K562 (cell line): Measurements from ENCODE around the gene ZYG11A. TPM values are rescaled to one million over a fixed set of nuclear protein-coding genes. Genes with fewer than 3 reads are reported as not detected.

Experiments used
- AFF4 ChIP-seq: sonication (generic); formaldehyde crosslinking; IDR thresholded peaks from 2 replicates; pipeline ENCODE4 v1.8.0; 2023; ENCODE audit warnings: mild to moderate bottlenecking, missing genetic modification reagents
- CBFB ChIP-seq: sonication (generic); formaldehyde crosslinking; IDR thresholded peaks from 2 replicates; pipeline ENCODE4 v1.4.0; 2020; ENCODE audit warnings: mild to moderate bottlenecking, missing genetic modification reagents
- CREBBP ChIP-seq: IDR thresholded peaks from one replicate; pipeline ENCODE4 v1.6.1; 2012; ENCODE audit warnings: low read depth, mild to moderate bottlenecking, control low read depth, inconsistent platforms, low read length
- EZH2 ChIP-seq: IDR thresholded peaks from 2 replicates; pipeline ENCODE4 v1.6.1; 2012; ENCODE audit warnings: low read depth, mild to moderate bottlenecking, inconsistent platforms, low read length, borderline replicate concordance
- HMGN3 ChIP-seq: IDR thresholded peaks from 2 replicates; pipeline ENCODE4 v1.6.1; 2011; ENCODE audit warnings: borderline replicate concordance, low read depth, mild to moderate bottlenecking, mixed read lengths, low read length; ENCODE audit not compliant: insufficient read length; ENCODE audit errors: extremely low read depth
- JUNB ChIP-seq: fragments of 450-650 bp; formaldehyde crosslinking; conservative IDR thresholded peaks from 2 replicates; pipeline ENCODE4 v1.4.0; 2020; ENCODE audit warnings: mild to moderate bottlenecking
- JUND ChIP-seq, 2 experiments: IDR thresholded peaks; 2 replicates in 1 of 2; 3 replicates in 1 of 2; pipeline ENCODE4 v1.6.1; 2011; ENCODE audit warnings: borderline replicate concordance in 2 of 2, low read depth in 2 of 2, low read length in 2 of 2, improper control_type of control experiment in 1 of 2, missing biosample characterization in 1 of 2, missing genetic modification characterization in 1 of 2, missing genetic modification reagents in 1 of 2
- NRF1 ChIP-seq, 2 experiments: fragments of 450-650 bp; IDR thresholded peaks in 1 of 2; conservative IDR thresholded peaks in 1 of 2; 2 replicates each; pipeline ENCODE4 v1.6.1; 2014; ENCODE audit warnings: mild to moderate bottlenecking in 2 of 2
- PTRF ChIP-seq: fragments of 450-650 bp; IDR thresholded peaks from 2 replicates; pipeline ENCODE4 v1.6.1; 2016; ENCODE audit warnings: mild to moderate bottlenecking, missing genetic modification characterization, missing compliant biosample characterization
- TGIF2 ChIP-seq: sonication (generic); formaldehyde crosslinking; IDR thresholded peaks from 2 replicates; pipeline ENCODE4 v1.8.1; 2022; ENCODE audit warnings: mild to moderate bottlenecking, missing genetic modification reagents, moderate library complexity
- ZFX ChIP-seq: sonication (generic); formaldehyde crosslinking; IDR thresholded peaks from 2 replicates; pipeline ENCODE4 v1.8.0; 2022; ENCODE audit warnings: mild to moderate bottlenecking, missing genetic modification reagents, moderate library complexity
- ZNF174 ChIP-seq: fragments of 250-450 bp; sonication (Bioruptor Pico); IDR thresholded peaks from 2 replicates; pipeline ENCODE4 v1.4.0; 2020; ENCODE audit warnings: mild to moderate bottlenecking
- ZNF639 ChIP-seq, 2 experiments: fragments of 200-800 bp in 1 of 2; sonication (Bioruptor generic) in 1 of 2; sonication (generic) in 1 of 2; formaldehyde crosslinking in 1 of 2; IDR thresholded peaks in 1 of 2; conservative IDR thresholded peaks in 1 of 2; 2 replicates each; pipeline versions ENCODE4 v1.5.0 to v1.6.1; 2016 to 2020; ENCODE audit warnings: missing compliant biosample characterization in 1 of 2, missing genetic modification characterization in 1 of 2, missing genetic modification reagents in 1 of 2
- polyA plus RNA-seq, 8 experiments: library from polyadenylated mRNA; depleted of rRNA in 4 of 8; stranded (reverse) in 5 of 8; unstranded in 3 of 8; fragments of >200 nt; fragmentation: Nextera tagmentation in 2 of 8; fragmentation: Illumina TruSeq in 1 of 8; extraction: Ambion mirVana in 2 of 8; extraction: Trizol in 1 of 8; gene quantifications; 2 replicates each; pipeline versions ENCODE4 v1.2.1 to v1.2.3, GENCODE V29; 2011 to 2014; ENCODE audit warnings: inconsistent platforms in 1 of 8, missing spikeins in 1 of 8
- total RNA-seq, 7 experiments: library from RNA; depleted of rRNA in 6 of 7; stranded (reverse); fragments of >200 nt in 6 of 7; fragmentation: Illumina TruSeq in 2 of 7; extraction: Trizol in 2 of 7; gene quantifications; 2 replicates each; pipeline versions ENCODE4 v1.2.1 to v1.2.3, GENCODE V29; 2011 to 2021; ENCODE audit warnings: low replicate concordance in 1 of 7
- TF ChIP-seq, protein P1 (sequence below): sonication (generic); formaldehyde crosslinking; IDR thresholded peaks from 2 replicates; pipeline ENCODE4 v1.8.0; 2022; ENCODE audit warnings: missing genetic modification reagents, mild to moderate bottlenecking, borderline replicate concordance
- TF ChIP-seq, protein P2 (sequence below): sonication (generic); formaldehyde crosslinking; IDR thresholded peaks from 2 replicates; pipeline ENCODE4 v1.8.1; 2023; ENCODE audit warnings: mild to moderate bottlenecking, missing genetic modification reagents

ZYG11A gene
- total and polyA plus RNA-seq, 9 of the 15 experiments (the other 6 are each of a cell fraction or from before 2014, with no cell fraction given), result 4.5 to 21.9 (median 14.0) TPM

GRCh38 chr1:52842643-52843310, at the start of gene ZYG11A (continued):
- TF ChIP-seq AFF4 (CRISPR knock-in tag) (peak; percentile 94), ZNF639 (CRISPR knock-in tag; conservative IDR thresholded peaks at IDR 0.05 in 1 of 2, IDR thresholded peaks at IDR 0.05 in 1 of 2) (peak in 1 of 2 experiments; percentile 73; a peak in 2 of 4 replicates), PTRF (no peak), HMGN3 (peak; percentile 88), EZH2 (no peak), CBFB (CRISPR knock-in tag) (peak; percentile 27; the same call in 1 of the 2 replicates), NRF1 (conservative IDR thresholded peaks at IDR 0.05 in 1 of 2, IDR thresholded peaks at IDR 0.05 in 1 of 2) (peak; percentile 84 to 87), ZNF174 (no peak), JUND (IDR thresholded peaks at IDR 0.05; ENCODE audit: borderline replicate concordance, low read depth, low read length) (peak; percentile 50; the same call in 1 of the 2 replicates), JUND (tag; IDR thresholded peaks at IDR 0.05; ENCODE audit: borderline replicate concordance, low read depth, low read length) (no peak), JUNB (no peak), CREBBP (no peak), TGIF2 (CRISPR knock-in tag) (no peak), ZFX (peak; percentile 81; the same call in 1 of the 2 replicates)
- TF ChIP-seq, protein P1, sequence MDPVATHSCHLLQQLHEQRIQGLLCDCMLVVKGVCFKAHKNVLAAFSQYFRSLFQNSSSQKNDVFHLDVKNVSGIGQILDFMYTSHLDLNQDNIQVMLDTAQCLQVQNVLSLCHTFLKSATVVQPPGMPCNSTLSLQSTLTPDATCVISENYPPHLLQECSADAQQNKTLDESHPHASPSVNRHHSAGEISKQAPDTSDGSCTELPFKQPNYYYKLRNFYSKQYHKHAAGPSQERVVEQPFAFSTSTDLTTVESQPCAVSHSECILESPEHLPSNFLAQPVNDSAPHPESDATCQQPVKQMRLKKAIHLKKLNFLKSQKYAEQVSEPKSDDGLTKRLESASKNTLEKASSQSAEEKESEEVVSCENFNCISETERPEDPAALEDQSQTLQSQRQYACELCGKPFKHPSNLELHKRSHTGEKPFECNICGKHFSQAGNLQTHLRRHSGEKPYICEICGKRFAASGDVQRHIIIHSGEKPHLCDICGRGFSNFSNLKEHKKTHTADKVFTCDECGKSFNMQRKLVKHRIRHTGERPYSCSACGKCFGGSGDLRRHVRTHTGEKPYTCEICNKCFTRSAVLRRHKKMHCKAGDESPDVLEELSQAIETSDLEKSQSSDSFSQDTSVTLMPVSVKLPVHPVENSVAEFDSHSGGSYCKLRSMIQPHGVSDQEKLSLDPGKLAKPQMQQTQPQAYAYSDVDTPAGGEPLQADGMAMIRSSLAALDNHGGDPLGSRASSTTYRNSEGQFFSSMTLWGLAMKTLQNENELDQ (CRISPR knock-in tag), result no peak
- TF ChIP-seq, protein P2, sequence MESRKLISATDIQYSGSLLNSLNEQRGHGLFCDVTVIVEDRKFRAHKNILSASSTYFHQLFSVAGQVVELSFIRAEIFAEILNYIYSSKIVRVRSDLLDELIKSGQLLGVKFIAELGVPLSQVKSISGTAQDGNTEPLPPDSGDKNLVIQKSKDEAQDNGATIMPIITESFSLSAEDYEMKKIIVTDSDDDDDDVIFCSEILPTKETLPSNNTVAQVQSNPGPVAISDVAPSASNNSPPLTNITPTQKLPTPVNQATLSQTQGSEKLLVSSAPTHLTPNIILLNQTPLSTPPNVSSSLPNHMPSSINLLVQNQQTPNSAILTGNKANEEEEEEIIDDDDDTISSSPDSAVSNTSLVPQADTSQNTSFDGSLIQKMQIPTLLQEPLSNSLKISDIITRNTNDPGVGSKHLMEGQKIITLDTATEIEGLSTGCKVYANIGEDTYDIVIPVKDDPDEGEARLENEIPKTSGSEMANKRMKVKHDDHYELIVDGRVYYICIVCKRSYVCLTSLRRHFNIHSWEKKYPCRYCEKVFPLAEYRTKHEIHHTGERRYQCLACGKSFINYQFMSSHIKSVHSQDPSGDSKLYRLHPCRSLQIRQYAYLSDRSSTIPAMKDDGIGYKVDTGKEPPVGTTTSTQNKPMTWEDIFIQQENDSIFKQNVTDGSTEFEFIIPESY (CRISPR knock-in tag), result peak; percentile 27; the same call in 1 of the 2 replicates
